ENCODE measurements around the gene PKP4. TPM values are rescaled to one million over a fixed set of nuclear protein-coding genes. Genes with fewer than 3 reads are reported as not detected.

PKP4 gene
- total RNA-seq, 1 experiment from 2014 or later, result 40.1 TPM

DNA sequence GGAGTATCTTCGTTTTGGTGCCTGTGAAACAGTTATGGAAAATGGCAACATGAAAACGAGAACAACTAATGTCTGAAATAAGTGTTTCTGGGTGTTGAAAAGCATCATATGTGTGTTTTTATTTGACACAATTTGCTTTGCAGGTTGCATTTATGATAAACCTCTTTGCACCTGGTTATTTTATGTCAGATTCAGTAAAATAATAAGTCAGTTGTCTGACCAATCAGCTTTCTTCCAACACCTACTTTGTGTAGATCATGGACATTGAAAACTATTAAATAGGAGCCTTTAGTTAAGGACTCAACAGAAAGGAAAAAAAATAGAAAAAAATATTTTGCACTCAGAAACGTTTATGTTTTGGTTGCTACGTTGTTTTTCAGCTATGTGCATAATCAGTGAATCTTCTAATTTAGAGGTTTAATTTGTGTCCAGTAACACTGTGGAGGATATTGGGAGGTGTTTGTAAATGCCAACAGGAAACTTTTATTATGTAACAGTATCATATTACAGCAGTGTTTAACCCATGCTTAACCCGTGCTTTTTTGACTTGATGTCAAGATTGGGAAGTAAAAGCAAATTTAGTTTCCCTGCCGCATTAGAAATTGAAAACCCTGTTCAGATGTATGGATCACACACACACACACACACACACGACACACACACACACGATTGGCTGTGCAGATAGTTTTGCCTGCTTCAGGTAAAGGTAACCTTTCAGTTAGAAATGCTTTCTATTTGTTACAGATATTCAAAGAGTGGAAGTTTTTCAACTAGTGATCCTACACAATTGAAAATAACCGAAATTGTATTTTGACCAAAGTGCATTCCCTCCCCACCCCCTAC, 2.6 kb downstream of the PKP4 start:
- peak overlapping the region; percentile 76 for H3K4me3 ChIP-seq (ENCODE audit: low read length)
- BruUV-seq (replicated peaks), result no TSS peak

DNA sequence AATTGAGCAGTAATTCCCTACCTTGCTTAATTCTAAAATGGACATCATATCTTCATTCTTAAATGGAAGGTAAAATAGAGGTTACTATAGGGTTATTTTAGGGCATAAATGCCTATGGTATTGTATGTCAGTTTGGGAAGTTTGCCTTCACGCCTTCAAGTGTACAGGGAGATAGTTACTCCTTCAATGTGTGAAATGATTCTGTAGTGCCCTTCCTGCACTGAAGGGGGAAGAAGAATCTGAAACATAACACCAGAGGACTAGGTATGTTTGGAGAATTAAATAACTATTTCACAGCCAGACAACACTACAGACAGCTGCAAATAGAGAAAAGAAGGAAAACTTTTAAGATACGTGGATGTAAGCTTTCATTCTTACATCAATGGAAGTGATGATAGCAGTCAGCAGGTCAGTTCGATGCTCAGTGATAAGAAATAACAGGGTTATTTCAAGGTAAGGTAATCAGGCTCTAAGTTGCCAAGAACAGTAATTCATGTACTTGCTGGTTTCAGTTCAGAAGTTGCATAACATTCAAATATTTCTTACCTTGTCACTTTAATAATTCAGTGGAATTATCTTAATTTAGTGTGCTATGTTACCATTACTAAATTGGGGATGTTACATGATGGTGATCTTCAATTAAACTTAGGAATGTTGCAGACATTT, 4.0 kb downstream of the PKP4 start:
- ChIA-PET POLR2A (ENCODE audit: unreplicated experiment) (no interaction called here), CTCF (interaction anchor here (0.6 kb wide), 3 partner anchors 126 to 351 kb away, joined by 3 to 4 read pairs (median 3); no protein-coding TSS in a partner anchor)
- Histone ChIP-seq H3K9me2 (replicated peaks; ENCODE audit: low read length) (no peaks in the 10 kb centered on the region), H3K4me2 (ENCODE audit: low read length) (0 out of 2 replicates have a peak overlapping the region, but pooled peaks have one; percentile 8), H2AFZ (ENCODE audit: low read length) (no peak overlapping the region), H3K9me3 (ENCODE audit: low read length) (no peaks in the 10 kb centered on the region), H3K27me3 (ENCODE audit: low read length) (no peaks in the 10 kb centered on the region), H3K9ac (ENCODE audit: low read length) (no peak overlapping the region), H4K20me1 (ENCODE audit: low read length) (peaks cover 41% of the 10 kb centered on the region), H3K27ac (ENCODE audit: low read length) (no peak overlapping the region), H3K79me2 (ENCODE audit: low read length) (peaks cover 87% of the 10 kb centered on the region), H3F3A (ENCODE audit: low read length, unreplicated experiment) (no peaks in the 10 kb centered on the region), H3K4me3 (ENCODE audit: low read length) (no peak overlapping the region; the same call in 1 of the 2 replicates), H3K4me1 (ENCODE audit: insufficient read depth, low read length) (peaks cover 33% of the 10 kb centered on the region), H3K36me3 (ENCODE audit: low read depth, low read length) (peaks cover 3% of the 10 kb centered on the region; the same call in 1 of the 2 replicates)
- DNase-seq, result peak; percentile 20
- no peak for ATAC-seq
- BruUV-seq (replicated peaks), result no TSS peak
- intact Hi-C loops (cut with micrococcal nuclease), result loop anchor here (2.0 to 5.0 kb wide), 4 partner anchors 142 to 294 kb away; no protein-coding TSS in a partner anchor
- TF ChIP-seq, protein P1, sequence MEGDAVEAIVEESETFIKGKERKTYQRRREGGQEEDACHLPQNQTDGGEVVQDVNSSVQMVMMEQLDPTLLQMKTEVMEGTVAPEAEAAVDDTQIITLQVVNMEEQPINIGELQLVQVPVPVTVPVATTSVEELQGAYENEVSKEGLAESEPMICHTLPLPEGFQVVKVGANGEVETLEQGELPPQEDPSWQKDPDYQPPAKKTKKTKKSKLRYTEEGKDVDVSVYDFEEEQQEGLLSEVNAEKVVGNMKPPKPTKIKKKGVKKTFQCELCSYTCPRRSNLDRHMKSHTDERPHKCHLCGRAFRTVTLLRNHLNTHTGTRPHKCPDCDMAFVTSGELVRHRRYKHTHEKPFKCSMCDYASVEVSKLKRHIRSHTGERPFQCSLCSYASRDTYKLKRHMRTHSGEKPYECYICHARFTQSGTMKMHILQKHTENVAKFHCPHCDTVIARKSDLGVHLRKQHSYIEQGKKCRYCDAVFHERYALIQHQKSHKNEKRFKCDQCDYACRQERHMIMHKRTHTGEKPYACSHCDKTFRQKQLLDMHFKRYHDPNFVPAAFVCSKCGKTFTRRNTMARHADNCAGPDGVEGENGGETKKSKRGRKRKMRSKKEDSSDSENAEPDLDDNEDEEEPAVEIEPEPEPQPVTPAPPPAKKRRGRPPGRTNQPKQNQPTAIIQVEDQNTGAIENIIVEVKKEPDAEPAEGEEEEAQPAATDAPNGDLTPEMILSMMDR (conservative IDR thresholded peaks at IDR 0.05; ENCODE audit: low read depth, low read length), result peak; percentile 22; the same call in 1 of the 2 replicates
- TF ChIP-seq EZH2 (IDR thresholded peaks at IDR 0.05; ENCODE audit: low read length, unreplicated experiment) (no peak), EZH2phosphoT487 (IDR thresholded peaks at IDR 0.05; ENCODE audit: borderline replicate concordance, low read length) (no peak)

More for the DNA sequence above, 2.6 kb downstream of the PKP4 start:
- Histone ChIP-seq H3K36me3 (ENCODE audit: low read depth, low read length) (peaks cover 3% of the 10 kb centered on the region; the same call in 1 of the 2 replicates), H3K27me3 (ENCODE audit: low read length) (no peaks in the 10 kb centered on the region), H3K9me2 (replicated peaks; ENCODE audit: low read length) (no peaks in the 10 kb centered on the region), H4K20me1 (ENCODE audit: low read length) (peaks cover 31% of the 10 kb centered on the region), H3F3A (ENCODE audit: low read length, unreplicated experiment) (no peaks in the 10 kb centered on the region), H3K79me2 (ENCODE audit: low read length) (peaks cover 73% of the 10 kb centered on the region), H3K27ac (ENCODE audit: low read length) (no peak overlapping the region), H3K9ac (ENCODE audit: low read length) (peak overlapping the region; percentile 70; the same call in 1 of the 2 replicates), H3K4me1 (ENCODE audit: insufficient read depth, low read length) (peaks cover 33% of the 10 kb centered on the region), H2AFZ (ENCODE audit: low read length) (no peak overlapping the region), H3K4me2 (ENCODE audit: low read length) (peak overlapping the region; percentile 99), H3K9me3 (ENCODE audit: low read length) (no peaks in the 10 kb centered on the region)
- DNase-seq (no peak), ATAC-seq (no peak)
- POLR2A ChIA-PET (ENCODE audit: unreplicated experiment), result no interaction called here
- TF ChIP-seq EZH2 (IDR thresholded peaks at IDR 0.05; ENCODE audit: low read length, unreplicated experiment) (no peak), EZH2phosphoT487 (IDR thresholded peaks at IDR 0.05; ENCODE audit: borderline replicate concordance, low read length) (no peak)
- TF ChIP-seq, protein P1 (conservative IDR thresholded peaks at IDR 0.05; ENCODE audit: low read depth, low read length), result no peak
- CTCF ChIA-PET, result interaction anchor here (0.7 kb wide), 1 partner anchor 176 kb away, joined by 4 read pairs; no protein-coding TSS in a partner anchor
- intact Hi-C loops (cut with micrococcal nuclease), result loop anchor here (2.0 to 5.0 kb wide), 4 partner anchors 143 to 295 kb away; no protein-coding TSS in a partner anchor
